ENCODE results near the gene MYBPH.

Gene MYBPH

GRCh38 chr1:203127666-203128430 is 47.8 kb downstream of the MYBPH start, which contains the start of gene ADORA1:
Gene ADORA1 (plus strand): TSS chr1:203127726. CDS start chr1:203128842, 1,116 bp downstream.
- DNase-seq (ENCODE audit: low read depth) = no peak
- H3K4me3 ChIP-seq (ENCODE audit: low read depth, low read length) = no peak within 1 kb of the TSS

GRCh38 chr1:203126866-203127665 is 48.6 kb downstream of the MYBPH start:
- TF ChIP-seq CTCF (IDR thresholded peaks at IDR 0.05; ENCODE audit: insufficient read depth, low read depth, low read length, missing control alignments) = no peak
- no peak overlapping the region for H3K4me3 ChIP-seq (ENCODE audit: low read depth, low read length)
- DNase-seq (ENCODE audit: low read depth) = no peak

More at GRCh38 chr1:203127666-203128430, 47.8 kb downstream of the MYBPH start, which contains the start of gene ADORA1:
- no peak for TF ChIP-seq CTCF (IDR thresholded peaks at IDR 0.05; ENCODE audit: insufficient read depth, low read depth, low read length, missing control alignments)

- no peak for DNase-seq (ENCODE audit: low read depth)
- no peak for TF ChIP-seq CTCF (IDR thresholded peaks at IDR 0.05; ENCODE audit: insufficient read depth, low read depth, low read length, missing control alignments)
- H3K4me3 ChIP-seq (ENCODE audit: low read depth, low read length) = no peak overlapping the region
Observed at GRCh38 chr1:203126151-203126865, 49.3 kb downstream of the MYBPH start.

GRCh38 chr1:203124546-203125317 is 50.9 kb downstream of the MYBPH start:
- DNase-seq (ENCODE audit: low read depth) = no peak
- H3K4me3 ChIP-seq (ENCODE audit: low read depth, low read length) = no peak overlapping the region
- no peak for TF ChIP-seq CTCF (IDR thresholded peaks at IDR 0.05; ENCODE audit: insufficient read depth, low read depth, low read length, missing control alignments)

- H3K4me3 ChIP-seq (ENCODE audit: low read depth, low read length) = no peak overlapping the region
- TF ChIP-seq CTCF (IDR thresholded peaks at IDR 0.05; ENCODE audit: insufficient read depth, low read depth, low read length, missing control alignments) = no peak
- DNase-seq (ENCODE audit: low read depth) = no peak
Observed at GRCh38 chr1:203124011-203124410, 51.6 kb downstream of the MYBPH start.

GRCh38 chr1:203122159-203122558 is 53.5 kb downstream of the MYBPH start:
- TF ChIP-seq CTCF (IDR thresholded peaks at IDR 0.05; ENCODE audit: insufficient read depth, low read depth, low read length, missing control alignments) = no peak
- H3K4me3 ChIP-seq (ENCODE audit: low read depth, low read length) = no peak overlapping the region
- DNase-seq (ENCODE audit: low read depth) = no peak
